BLaER1 treated with 17β-estradiol and CSF1 and Interleukin-3, amounts not matched to agents 10 nM and 100 nM (cell line): Measurements from ENCODE around the gene SYT9.

Experiments
- H3K27ac ChIP-seq, 11 experiments: shearing (Covaris generic); formaldehyde crosslinking; 2 replicates each; pipeline ENCODE4 v1.8.1; 2022
- H3K27me3 ChIP-seq, 11 experiments: shearing (Covaris generic); formaldehyde crosslinking; 2 replicates each; pipeline ENCODE4 v1.8.1; 2022
- H3K36me3 ChIP-seq, 11 experiments: shearing (Covaris generic); formaldehyde crosslinking; 2 replicates each; pipeline ENCODE4 v1.8.1; 2022
- H3K4me1 ChIP-seq, 10 experiments: shearing (Covaris generic); formaldehyde crosslinking; 2 replicates each; pipeline ENCODE4 v1.8.1; 2022
- H3K4me2 ChIP-seq, 11 experiments: shearing (Covaris generic); formaldehyde crosslinking; 2 replicates each; pipeline ENCODE4 v1.8.1; 2022
- H3K4me3 ChIP-seq, 10 experiments: shearing (Covaris generic); formaldehyde crosslinking; 2 replicates each; pipeline ENCODE4 v1.8.1; 2022
- H3K9ac ChIP-seq, 11 experiments: shearing (Covaris generic); formaldehyde crosslinking; 2 replicates each; pipeline ENCODE4 v1.8.1; 2022
- H3K9me3 ChIP-seq, 11 experiments: shearing (Covaris generic); formaldehyde crosslinking; replicated peaks in 1 of 11; 2 replicates each; pipeline ENCODE4 v1.8.1; 2022
- H4K20me1 ChIP-seq, 11 experiments: shearing (Covaris generic); formaldehyde crosslinking; 2 replicates each; pipeline ENCODE4 v1.8.1; 2022
- Cebpa-rat ChIP-seq, 11 experiments: shearing (Covaris generic); IDR thresholded peaks; 2 replicates each; pipeline ENCODE4 v1.8.1; 2022

SYT9 gene, protein sequence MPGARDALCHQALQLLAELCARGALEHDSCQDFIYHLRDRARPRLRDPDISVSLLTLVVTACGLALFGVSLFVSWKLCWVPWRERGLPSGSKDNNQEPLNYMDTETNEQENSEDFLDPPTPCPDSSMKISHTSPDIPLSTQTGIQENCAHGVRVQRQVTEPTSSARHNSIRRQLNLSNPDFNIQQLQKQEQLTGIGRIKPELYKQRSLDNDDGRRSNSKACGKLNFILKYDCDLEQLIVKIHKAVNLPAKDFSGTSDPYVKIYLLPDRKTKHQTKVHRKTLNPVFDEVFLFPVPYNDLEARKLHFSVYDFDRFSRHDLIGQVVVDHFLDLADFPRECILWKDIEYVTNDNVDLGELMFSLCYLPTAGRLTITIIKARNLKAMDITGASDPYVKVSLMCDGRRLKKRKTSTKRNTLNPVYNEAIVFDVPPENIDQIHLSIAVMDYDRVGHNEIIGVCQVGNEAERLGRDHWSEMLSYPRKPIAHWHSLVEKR

GRCh38 chr11:7251836-7252682 lies at the start of gene SYT9:
Gene SYT9, plus strand, starts transcription at chr11:7251904. Its CDS starts 283 bp downstream, at chr11:7252187.
- Histone ChIP-seq H3K27ac (no peak within 1 kb of the TSS), H3K9ac (no peak within 1 kb of the TSS), H3K9me3 (peaks cover 18 to 25% (median 20%) of the 10 kb centered on the region in 11 experiments), H3K4me2 (no peak within 1 kb of the TSS), H4K20me1 (no peaks in the 10 kb centered on the region), H3K36me3 (no peaks in the 10 kb centered on the region), H3K4me1 (no peaks in the 10 kb centered on the region), H3K27me3 (no peaks in the 10 kb centered on the region), H3K4me3 (no peak within 1 kb of the TSS)
- TF ChIP-seq Cebpa-rat (IDR thresholded peaks at IDR 0.05): no peak

- H3K9ac ChIP-seq: no peak overlapping the region
- H3K4me1 ChIP-seq: peaks cover 0 to 4% (median 1%) of the 10 kb centered on the region in 10 experiments; a peak in 7 of 20 replicates
- TF ChIP-seq Cebpa-rat (IDR thresholded peaks at IDR 0.05): no peak
- H3K9me3 ChIP-seq: no peaks in the 10 kb centered on the region
- H3K27me3 ChIP-seq: no peaks in the 10 kb centered on the region
- no peak overlapping the region for H3K4me2 ChIP-seq
- no peaks in the 10 kb centered on the region for H4K20me1 ChIP-seq
- H3K4me3 ChIP-seq: no peak overlapping the region
- H3K27ac ChIP-seq: no peak overlapping the region
- no peaks in the 10 kb centered on the region for H3K36me3 ChIP-seq
These were observed 49.3 kb upstream of the SYT9 start for GRCh38 chr11:7202412-7202811.

- Histone ChIP-seq H3K9me3 (no peaks in the 10 kb centered on the region), H3K27ac (no peak overlapping the region), H3K9ac (no peak overlapping the region), H3K4me3 (no peak overlapping the region), H4K20me1 (no peaks in the 10 kb centered on the region), H3K27me3 (no peaks in the 10 kb centered on the region), H3K4me1 (no peaks in the 10 kb centered on the region), H3K4me2 (no peak overlapping the region), H3K36me3 (no peaks in the 10 kb centered on the region)
- TF ChIP-seq Cebpa-rat (IDR thresholded peaks at IDR 0.05): no peak
These were observed 46.9 kb upstream of the SYT9 start for GRCh38 chr11:7204778-7205177.

- H3K4me3 ChIP-seq: no peak overlapping the region
These were observed 43.3 kb upstream of the SYT9 start for GRCh38 chr11:7208391-7208790.

GRCh38 chr11:7219491-7219890 lies 32.2 kb upstream of the SYT9 start:
- Histone ChIP-seq H3K4me2 (no peak overlapping the region), H3K9ac (no peak overlapping the region), H3K27ac (no peak overlapping the region), H3K36me3 (no peaks in the 10 kb centered on the region), H3K4me1 (peaks cover 0 to 4% (median 0%) of the 10 kb centered on the region in 10 experiments; a peak in 9 of 20 replicates), H3K9me3 (no peaks in the 10 kb centered on the region), H4K20me1 (no peaks in the 10 kb centered on the region), H3K4me3 (no peak overlapping the region), H3K27me3 (no peaks in the 10 kb centered on the region)
- no peak for TF ChIP-seq Cebpa-rat (IDR thresholded peaks at IDR 0.05)

More at GRCh38 chr11:7208391-7208790, 43.3 kb upstream of the SYT9 start:
- no peaks in the 10 kb centered on the region for H3K9me3 ChIP-seq
- TF ChIP-seq Cebpa-rat (IDR thresholded peaks at IDR 0.05): no peak
- H3K36me3 ChIP-seq: no peaks in the 10 kb centered on the region
- H3K27me3 ChIP-seq: no peaks in the 10 kb centered on the region
- H3K27ac ChIP-seq: no peak overlapping the region
- no peak overlapping the region for H3K9ac ChIP-seq
- no peaks in the 10 kb centered on the region for H3K4me1 ChIP-seq
- no peak overlapping the region for H3K4me2 ChIP-seq
- H4K20me1 ChIP-seq: no peaks in the 10 kb centered on the region

DNA sequence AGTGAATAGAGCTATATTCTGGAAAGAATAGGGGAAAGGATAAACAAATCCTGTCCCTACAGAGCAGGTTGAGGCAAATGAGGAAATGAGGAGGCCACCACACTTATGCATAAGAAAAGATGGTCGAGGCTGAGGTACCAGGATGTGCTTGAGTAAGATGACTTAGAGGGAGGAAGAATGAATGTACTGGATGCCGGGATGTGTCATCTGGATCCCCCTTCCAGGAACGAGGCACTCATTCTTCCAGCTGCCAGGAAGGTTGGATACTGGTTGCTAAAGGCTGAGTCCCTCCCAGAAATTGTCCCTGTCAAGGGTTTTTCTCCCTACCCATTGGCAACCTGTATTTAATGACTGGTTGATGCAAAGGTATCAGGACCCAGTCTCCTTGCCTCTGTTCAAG lies 31.1 kb upstream of the SYT9 start:
- Histone ChIP-seq H3K9me3 (no peaks in the 10 kb centered on the region), H3K36me3 (no peaks in the 10 kb centered on the region), H3K27ac (no peak overlapping the region), H3K4me2 (no peak overlapping the region), H3K4me1 (peaks cover 0 to 7% (median 0%) of the 10 kb centered on the region in 10 experiments; a peak in 9 of 20 replicates), H4K20me1 (no peaks in the 10 kb centered on the region), H3K4me3 (no peak overlapping the region), H3K27me3 (no peaks in the 10 kb centered on the region), H3K9ac (no peak overlapping the region)
- no peak for TF ChIP-seq Cebpa-rat (IDR thresholded peaks at IDR 0.05)

GRCh38 chr11:7222619-7223018 lies 29.1 kb upstream of the SYT9 start:
- H3K4me1 ChIP-seq: peaks cover 0 to 7% (median 3%) of the 10 kb centered on the region in 10 experiments; a peak in 12 of 20 replicates
- no peak for TF ChIP-seq Cebpa-rat (IDR thresholded peaks at IDR 0.05)
- H3K27ac ChIP-seq: no peak overlapping the region
- no peak overlapping the region for H3K4me2 ChIP-seq
- no peaks in the 10 kb centered on the region for H3K9me3 ChIP-seq
- no peak overlapping the region for H3K4me3 ChIP-seq
- no peaks in the 10 kb centered on the region for H3K36me3 ChIP-seq
- no peaks in the 10 kb centered on the region for H3K27me3 ChIP-seq
- no peaks in the 10 kb centered on the region for H4K20me1 ChIP-seq
- no peak overlapping the region for H3K9ac ChIP-seq

GRCh38 chr11:7239877-7240276 lies 11.8 kb upstream of the SYT9 start:
- Histone ChIP-seq H3K9me3 (no peaks in the 10 kb centered on the region), H3K27ac (no peak overlapping the region), H3K4me3 (no peak overlapping the region), H3K27me3 (no peaks in the 10 kb centered on the region), H3K4me2 (no peak overlapping the region), H3K36me3 (no peaks in the 10 kb centered on the region), H3K4me1 (no peaks in the 10 kb centered on the region), H4K20me1 (no peaks in the 10 kb centered on the region), H3K9ac (no peak overlapping the region)
- no peak for TF ChIP-seq Cebpa-rat (IDR thresholded peaks at IDR 0.05)

DNA sequence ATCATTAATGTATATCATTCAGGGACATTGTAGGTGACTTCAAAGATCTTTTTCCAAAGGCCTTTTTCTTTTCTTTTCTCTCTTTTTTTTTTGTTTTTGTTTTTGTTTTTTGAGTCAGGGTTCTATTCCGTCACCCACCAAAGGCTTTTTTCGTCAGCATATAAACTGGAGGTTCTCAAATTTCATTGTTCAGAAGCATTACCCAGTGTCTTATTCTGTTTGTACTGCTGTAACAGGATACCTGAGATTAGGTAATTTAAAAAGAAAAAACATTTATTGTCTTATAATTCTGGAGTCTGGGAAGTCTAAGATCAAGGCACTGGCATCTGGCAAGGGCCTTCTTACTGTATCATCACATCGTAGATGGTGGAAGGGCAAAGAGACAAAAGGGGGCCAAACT lies 6.4 kb upstream of the SYT9 start:
- no peak overlapping the region for H3K4me2 ChIP-seq
- H3K36me3 ChIP-seq: no peaks in the 10 kb centered on the region
- no peaks in the 10 kb centered on the region for H3K4me1 ChIP-seq
- H3K4me3 ChIP-seq: no peak overlapping the region
- H3K27ac ChIP-seq: no peak overlapping the region
- no peaks in the 10 kb centered on the region for H3K9me3 ChIP-seq
- no peaks in the 10 kb centered on the region for H4K20me1 ChIP-seq
- no peak overlapping the region for H3K9ac ChIP-seq
- no peaks in the 10 kb centered on the region for H3K27me3 ChIP-seq
- no peak for TF ChIP-seq Cebpa-rat (IDR thresholded peaks at IDR 0.05)
